Lower lobe of right lung (tissue), 2 donors: ENCODE measurements around the gene TM9SF2. TPM values are rescaled to one million over a fixed set of nuclear protein-coding genes. Genes with fewer than 3 reads are reported as not detected.

Source experiments
- ATAC-seq, 2 donors: fragments of 200-7000 bp; cut with Tn5 transposase; one replicate each; pipeline ENCODE4 v1.9.1; 2020 to 2022; ENCODE audit warnings: mild to moderate bottlenecking in 2 of 2, moderate library complexity in 2 of 2
- DNase-seq: peaks from one replicate; pipeline ENCODE4 v3.0.0-alpha.2; 2020
- H3K27ac ChIP-seq: fragments of 200-600 bp; one replicate; pipeline ENCODE4 v1.8.0; 2022
- H3K27me3 ChIP-seq: fragments of 200-600 bp; one replicate; pipeline ENCODE4 v1.8.0; 2022; ENCODE audit warnings: low read depth
- H3K36me3 ChIP-seq: fragments of 200-600 bp; one replicate; pipeline ENCODE4 v1.8.0; 2022; ENCODE audit warnings: mild to moderate bottlenecking
- H3K4me1 ChIP-seq: fragments of 200-600 bp; one replicate; pipeline ENCODE4 v1.8.0; 2022
- H3K4me3 ChIP-seq: fragments of 200-600 bp; one replicate; pipeline ENCODE4 v1.8.0; 2022; ENCODE audit warnings: mild to moderate bottlenecking
- H3K9me3 ChIP-seq: fragments of 200-600 bp; one replicate; pipeline ENCODE4 v1.8.0; 2022
- intact Hi-C: fragments of 100-400 bp; cut with DNase I; formaldehyde crosslinking; loops from one replicate; pipeline ENCODE4 v1.11.0; 2022
- total RNA-seq: library from RNA; stranded (reverse); fragmentation: NEBNext Ultra II Directional; extraction: Animal tissue kit (Norgen Biotek cat#: 25700); gene quantifications from one replicate; pipeline ENCODE4 v1.2.1, GENCODE V29; 2021
- TF ChIP-seq, protein P1 (sequence below): fragments of 200-600 bp; IDR thresholded peaks from one replicate; pipeline ENCODE4 v1.8.0; 2022; ENCODE audit warnings: antibody characterized with exemption, mild to moderate bottlenecking
- donor health status: DM: no; HTN: yes; CAD: no; lungs with severe emphysema.

TM9SF2 gene
- total RNA-seq, 1 donor from 2014 or later = 138 TPM

DNA sequence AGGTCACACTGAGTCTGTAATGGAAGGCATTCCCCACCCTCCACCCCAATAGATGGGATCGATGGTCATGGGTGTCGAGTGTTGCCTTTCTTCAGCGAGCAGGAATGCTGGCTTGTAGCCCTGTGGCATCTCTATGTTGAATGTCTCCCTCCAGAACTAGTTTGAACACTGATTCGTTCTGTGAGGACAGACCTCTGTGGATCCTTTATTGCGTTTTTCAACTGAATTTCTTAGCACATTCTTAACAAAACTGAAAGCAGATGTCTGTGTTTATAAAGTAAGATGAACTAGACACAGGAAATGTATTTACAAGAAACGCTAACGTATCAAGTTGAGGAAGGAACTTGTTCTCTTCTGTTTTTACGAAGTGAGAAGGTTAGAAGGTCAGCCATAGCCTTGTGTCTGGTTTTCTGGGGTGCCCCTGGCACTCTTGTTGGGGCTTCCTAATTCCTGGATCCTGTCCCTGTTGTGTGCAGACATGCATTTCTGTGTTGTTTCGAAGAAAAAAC lies 36.8 kb upstream of the TM9SF2 start:
- Histone ChIP-seq H3K27ac (peak overlapping the region; percentile 34), H3K27me3 (no peaks in the 10 kb centered on the region), H3K9me3 (no peaks in the 10 kb centered on the region), H3K4me3 (no peak overlapping the region), H3K36me3 (no peaks in the 10 kb centered on the region), H3K4me1 (peaks cover 11% of the 10 kb centered on the region)
- intact Hi-C loops = no loop called here
- ATAC-seq (no peak), DNase-seq (no peak)
- TF ChIP-seq, protein P1, sequence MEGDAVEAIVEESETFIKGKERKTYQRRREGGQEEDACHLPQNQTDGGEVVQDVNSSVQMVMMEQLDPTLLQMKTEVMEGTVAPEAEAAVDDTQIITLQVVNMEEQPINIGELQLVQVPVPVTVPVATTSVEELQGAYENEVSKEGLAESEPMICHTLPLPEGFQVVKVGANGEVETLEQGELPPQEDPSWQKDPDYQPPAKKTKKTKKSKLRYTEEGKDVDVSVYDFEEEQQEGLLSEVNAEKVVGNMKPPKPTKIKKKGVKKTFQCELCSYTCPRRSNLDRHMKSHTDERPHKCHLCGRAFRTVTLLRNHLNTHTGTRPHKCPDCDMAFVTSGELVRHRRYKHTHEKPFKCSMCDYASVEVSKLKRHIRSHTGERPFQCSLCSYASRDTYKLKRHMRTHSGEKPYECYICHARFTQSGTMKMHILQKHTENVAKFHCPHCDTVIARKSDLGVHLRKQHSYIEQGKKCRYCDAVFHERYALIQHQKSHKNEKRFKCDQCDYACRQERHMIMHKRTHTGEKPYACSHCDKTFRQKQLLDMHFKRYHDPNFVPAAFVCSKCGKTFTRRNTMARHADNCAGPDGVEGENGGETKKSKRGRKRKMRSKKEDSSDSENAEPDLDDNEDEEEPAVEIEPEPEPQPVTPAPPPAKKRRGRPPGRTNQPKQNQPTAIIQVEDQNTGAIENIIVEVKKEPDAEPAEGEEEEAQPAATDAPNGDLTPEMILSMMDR = no peak

DNA sequence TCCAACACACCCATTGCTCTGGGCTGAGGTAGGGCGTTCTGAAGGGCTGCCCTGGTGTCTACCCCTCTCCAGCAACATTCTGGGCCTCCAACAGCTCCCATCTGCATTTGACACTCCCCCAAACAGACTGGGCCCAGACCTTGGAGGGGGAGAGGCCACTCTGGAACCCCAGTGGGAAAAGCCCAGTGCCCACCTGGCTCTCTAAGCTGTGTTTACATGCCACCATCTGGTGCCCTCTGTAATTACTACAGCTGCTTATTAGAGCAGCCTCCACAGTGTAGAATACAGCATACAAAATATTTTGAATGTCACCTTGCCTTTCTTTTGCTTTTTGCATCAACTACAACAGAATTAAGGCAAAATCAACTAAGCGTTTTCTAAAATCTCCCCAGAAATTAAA lies 35.8 kb upstream of the TM9SF2 start:
- intact Hi-C loops = no loop called here
- Histone ChIP-seq H3K4me1 (peaks cover 11% of the 10 kb centered on the region), H3K9me3 (no peaks in the 10 kb centered on the region), H3K36me3 (no peaks in the 10 kb centered on the region), H3K27me3 (no peaks in the 10 kb centered on the region), H3K27ac (no peak overlapping the region), H3K4me3 (no peak overlapping the region)
- ATAC-seq = no peak
- no peak for DNase-seq
- TF ChIP-seq, protein P1 = no peak

DNA sequence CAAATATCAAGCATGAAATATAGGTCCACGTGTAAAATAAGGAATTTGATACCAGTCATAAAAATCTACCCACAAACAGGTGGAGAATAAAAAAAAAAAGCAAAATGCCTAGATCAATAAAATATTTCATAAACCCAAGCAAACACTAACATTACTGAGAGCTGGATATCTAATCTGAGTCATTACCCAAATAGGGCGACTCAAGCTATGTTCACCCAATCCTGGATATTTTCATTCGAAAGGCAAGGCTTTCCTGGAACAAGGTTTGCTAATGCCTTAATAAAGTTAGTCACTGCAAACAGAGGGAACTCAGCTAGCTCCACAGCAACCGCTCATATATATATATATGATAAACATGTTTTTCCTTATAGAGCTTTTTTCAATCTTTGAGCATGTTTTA lies 33.5 kb upstream of the TM9SF2 start:
- intact Hi-C loops = no loop called here
- Histone ChIP-seq H3K9me3 (no peaks in the 10 kb centered on the region), H3K27me3 (no peaks in the 10 kb centered on the region), H3K4me1 (peaks cover 11% of the 10 kb centered on the region), H3K27ac (no peak overlapping the region), H3K4me3 (no peak overlapping the region), H3K36me3 (no peaks in the 10 kb centered on the region)
- ATAC-seq (no peak), DNase-seq (no peak)
- TF ChIP-seq, protein P1 = no peak

DNA sequence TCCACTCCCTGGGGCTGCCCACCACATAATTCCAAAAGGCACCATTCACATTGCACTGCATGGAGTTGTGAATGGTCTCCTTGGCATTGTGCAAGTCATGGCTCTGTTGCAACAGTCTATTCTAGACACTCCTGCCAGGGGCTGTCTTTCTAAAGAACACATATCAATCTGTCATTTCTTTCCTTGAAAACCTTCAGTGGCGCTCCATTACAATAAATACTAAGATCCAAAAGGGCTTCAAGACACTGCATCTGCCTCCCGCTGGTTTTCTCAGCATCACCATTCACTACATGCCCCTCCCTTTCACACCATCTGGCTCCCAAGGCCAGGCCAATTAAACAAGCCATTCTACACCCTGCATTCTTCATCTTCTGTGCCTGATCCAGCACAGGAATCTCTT lies 32.2 kb upstream of the TM9SF2 start:
- Histone ChIP-seq H3K4me3 (no peak overlapping the region), H3K36me3 (no peaks in the 10 kb centered on the region), H3K27me3 (no peaks in the 10 kb centered on the region), H3K4me1 (peaks cover 11% of the 10 kb centered on the region), H3K27ac (no peak overlapping the region), H3K9me3 (no peaks in the 10 kb centered on the region)
- ATAC-seq = no peak
- DNase-seq = no peak
- TF ChIP-seq, protein P1 = no peak
- intact Hi-C loops = no loop called here

DNA sequence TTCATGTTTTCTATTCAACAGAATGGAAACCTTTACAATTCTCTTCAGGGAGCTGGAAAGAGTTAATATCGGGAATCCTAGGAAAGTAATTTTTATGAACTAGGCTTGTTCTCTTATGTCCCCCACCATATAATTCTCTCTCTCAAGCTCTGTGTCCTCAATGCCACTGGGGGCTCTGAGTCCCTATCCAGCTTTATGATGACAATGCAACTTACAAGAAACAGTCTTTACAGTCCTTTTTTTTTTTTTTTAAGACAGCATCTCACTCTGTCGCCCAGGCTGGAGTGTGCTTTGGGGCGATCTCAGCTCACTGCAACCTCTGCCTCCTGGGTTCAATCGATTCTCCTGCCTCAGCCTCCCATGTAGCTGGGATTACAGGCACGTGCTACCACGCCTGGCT lies 31.2 kb upstream of the TM9SF2 start:
- Histone ChIP-seq H3K36me3 (no peaks in the 10 kb centered on the region), H3K27me3 (no peaks in the 10 kb centered on the region), H3K4me3 (no peak overlapping the region), H3K4me1 (peaks cover under 1% of the 10 kb centered on the region), H3K9me3 (no peaks in the 10 kb centered on the region), H3K27ac (no peak overlapping the region)
- no peak for ATAC-seq
- intact Hi-C loops = no loop called here
- DNase-seq = no peak
- TF ChIP-seq, protein P1 = no peak
